Adrenal gland (tissue), 12 donors: ENCODE results near the gene SOAT2. TPM values are rescaled to one million over a fixed set of nuclear protein-coding genes. Genes with fewer than 3 reads are reported as not detected.

Experiments
- DNase-seq, 7 donors: peaks; one replicate each; pipeline ENCODE4 v3.0.0-alpha.2; 2019 to 2020
- H3K27ac ChIP-seq, 5 donors: fragments of 200-600 bp; sonication (generic) in 4 of 5; 1 replicate in 3 of 5; 2 replicates in 2 of 5; pipeline versions ENCODE4 v1.5.1 to v1.8.0; 2016 to 2020; ENCODE audit warnings: mild to moderate bottlenecking in 1 of 5
- H3K27me3 ChIP-seq: fragments of 200-600 bp; 2 replicates; pipeline ENCODE4 v1.8.0; 2021
- H3K36me3 ChIP-seq, 2 donors: fragments of 200-600 bp; replicated peaks in 1 of 2; 1 replicate in 1 of 2; 2 replicates in 1 of 2; pipeline versions ENCODE4 v1.5.1 to v1.8.0; 2018 to 2022
- H3K4me1 ChIP-seq, 2 donors: fragments of 200-600 bp; replicated peaks in 1 of 2; 1 replicate in 1 of 2; 2 replicates in 1 of 2; pipeline versions ENCODE4 v1.5.1 to v1.8.0; 2018 to 2021
- H3K4me3 ChIP-seq, 4 donors: fragments of 200-600 bp; sonication (generic) in 3 of 4; one replicate each; pipeline ENCODE4 v1.5.1; 2016 to 2018
- H3K9me3 ChIP-seq, 3 donors: fragments of 200-600 bp; sonication (generic) in 1 of 3; replicated peaks in 1 of 3; 1 replicate in 2 of 3; 2 replicates in 1 of 3; pipeline versions ENCODE4 v1.5.1 to v1.8.0; 2016 to 2021
- POLR2A ChIP-seq, 2 donors: fragments of 450-650 bp; IDR thresholded peaks; one replicate each; pipeline ENCODE4 v1.6.1; 2017; ENCODE audit warnings: antibody characterized with exemption in 2 of 2, mild to moderate bottlenecking in 2 of 2, moderate library complexity in 1 of 2
- WGBS, 4 donors: extraction: QIAGEN DNeasy Blood & Tissue Kit in 2 of 4; methylation state at CpG; one replicate each; pipeline versions ENCODE4 v1.1.5 to v1.1.7; 2013 to 2017; 5-methylcytosine and 5-hydroxymethylcytosine counted together
- intact Hi-C, 2 donors: fragments of 100-400 bp; cut with DNase I; formaldehyde crosslinking; loops; one replicate each; pipeline versions ENCODE4 v1.14.1 to v1.15.0; 2022 to 2023
- polyA plus RNA-seq, 3 donors: library from polyadenylated mRNA; stranded (reverse); fragments of 200-250 nt in 2 of 3; fragments of 350-450 nt in 1 of 3; fragmentation: Illumina TruSeq in 1 of 3; extraction: RNeasy Lipid Tissue Mini Kit (QIAGEN cat#74804) in 1 of 3; gene quantifications; one replicate each; pipeline ENCODE4 v1.2.3, GENCODE V29; 2013 to 2014
- total RNA-seq, 9 donors: library from RNA; depleted of rRNA in 4 of 9; stranded (reverse); fragments of >200 nt in 4 of 9; fragments of 120-200 nt in 1 of 9; fragmentation: NEBNext Ultra II Directional in 1 of 9; extraction: Animal tissue kit (Norgen Biotek cat#: 25700) in 1 of 9; gene quantifications; one replicate each; pipeline versions ENCODE4 v1.1.0 to v1.2.4, GENCODE V29; 2013 to 2023
- TF ChIP-seq, protein P1 (sequence below), 6 experiments: fragments of 450-650 bp in 4 of 6; fragments of 200-600 bp in 2 of 6; sonication (generic) in 1 of 6; IDR thresholded peaks; 1 replicate in 5 of 6; 2 replicates in 1 of 6; pipeline versions ENCODE4 v1.5.1 to v1.8.0; 2016 to 2021; ENCODE audit warnings: antibody characterized with exemption in 6 of 6, mild to moderate bottlenecking in 2 of 6, moderate library complexity in 1 of 6
- donor health status: healthy with polysubstance abuse.
- donor health status: Bipolar disorder and iron deficiency.
- donor health status: DM: yes; HTN: yes; CAD: no.
- donor health status: DM: no; HTN: no; CAD: no.
- donor health status: DM: no; HTN: no; CAD: no.
- donor health status: DM: yes; HTN: yes; CAD: no.

Gene SOAT2
- total and polyA plus RNA-seq, 12 donors = 0.34 to 0.79 (median 0.48) TPM; not detected in 9

DNA sequence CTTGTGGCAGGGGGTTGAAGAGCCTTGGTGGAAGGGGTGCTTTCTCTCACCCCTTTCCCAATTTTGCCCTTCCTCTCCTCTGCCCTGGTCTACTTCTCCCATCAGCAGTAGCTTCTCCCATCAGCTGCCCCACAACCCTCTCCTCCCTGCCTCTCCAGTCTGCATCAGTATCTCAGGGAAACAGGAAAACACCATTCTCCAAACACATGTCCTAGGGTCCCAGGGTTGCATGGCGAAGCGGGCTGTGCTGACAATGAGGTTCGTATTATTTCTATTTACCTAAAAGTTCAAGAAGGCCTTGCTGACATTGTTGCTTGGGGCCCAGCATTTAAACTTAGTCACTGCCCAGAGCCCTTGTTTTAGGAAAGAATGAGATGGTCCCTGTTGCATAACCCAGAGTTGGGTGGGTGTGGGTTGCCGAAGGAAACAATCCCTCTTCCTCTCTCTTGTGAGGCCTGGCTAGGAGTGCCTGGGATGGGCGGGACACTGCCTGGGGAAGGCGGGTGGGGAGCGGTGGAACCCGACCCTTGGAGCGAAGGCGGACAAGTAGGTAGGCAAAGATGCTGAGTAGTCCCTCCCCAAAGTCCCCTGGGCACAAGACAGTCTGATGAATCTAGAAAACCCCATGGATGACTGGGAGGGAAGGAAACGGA, 7.1 kb upstream of the SOAT2 start:
- TF ChIP-seq POLR2A (IDR thresholded peaks at IDR 0.05) = peak in 1 of 2 donors; percentile 15
- TF ChIP-seq, protein P1, sequence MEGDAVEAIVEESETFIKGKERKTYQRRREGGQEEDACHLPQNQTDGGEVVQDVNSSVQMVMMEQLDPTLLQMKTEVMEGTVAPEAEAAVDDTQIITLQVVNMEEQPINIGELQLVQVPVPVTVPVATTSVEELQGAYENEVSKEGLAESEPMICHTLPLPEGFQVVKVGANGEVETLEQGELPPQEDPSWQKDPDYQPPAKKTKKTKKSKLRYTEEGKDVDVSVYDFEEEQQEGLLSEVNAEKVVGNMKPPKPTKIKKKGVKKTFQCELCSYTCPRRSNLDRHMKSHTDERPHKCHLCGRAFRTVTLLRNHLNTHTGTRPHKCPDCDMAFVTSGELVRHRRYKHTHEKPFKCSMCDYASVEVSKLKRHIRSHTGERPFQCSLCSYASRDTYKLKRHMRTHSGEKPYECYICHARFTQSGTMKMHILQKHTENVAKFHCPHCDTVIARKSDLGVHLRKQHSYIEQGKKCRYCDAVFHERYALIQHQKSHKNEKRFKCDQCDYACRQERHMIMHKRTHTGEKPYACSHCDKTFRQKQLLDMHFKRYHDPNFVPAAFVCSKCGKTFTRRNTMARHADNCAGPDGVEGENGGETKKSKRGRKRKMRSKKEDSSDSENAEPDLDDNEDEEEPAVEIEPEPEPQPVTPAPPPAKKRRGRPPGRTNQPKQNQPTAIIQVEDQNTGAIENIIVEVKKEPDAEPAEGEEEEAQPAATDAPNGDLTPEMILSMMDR (IDR thresholded peaks at IDR 0.05) = no peak
- intact Hi-C loops = no loop called here
- DNase-seq = peak in 5 of 7 donors; percentile 42 to 78 (median 65)
- peaks cover 0 to 33% of the 10 kb centered on the region in 2 donors for H3K4me1 ChIP-seq
- H3K27ac ChIP-seq = peak overlapping the region in 2 of 5 donors; percentile 64 to 93
- H3K36me3 ChIP-seq = no peaks in the 10 kb centered on the region
- WGBS, 4 donors = 59 to 65% (median 64%) methylated on average over 11 of the region's 11 CpGs
- no peak overlapping the region for H3K4me3 ChIP-seq
- H3K27me3 ChIP-seq = no peaks in the 10 kb centered on the region
- H3K9me3 ChIP-seq = no peaks in the 10 kb centered on the region

DNA sequence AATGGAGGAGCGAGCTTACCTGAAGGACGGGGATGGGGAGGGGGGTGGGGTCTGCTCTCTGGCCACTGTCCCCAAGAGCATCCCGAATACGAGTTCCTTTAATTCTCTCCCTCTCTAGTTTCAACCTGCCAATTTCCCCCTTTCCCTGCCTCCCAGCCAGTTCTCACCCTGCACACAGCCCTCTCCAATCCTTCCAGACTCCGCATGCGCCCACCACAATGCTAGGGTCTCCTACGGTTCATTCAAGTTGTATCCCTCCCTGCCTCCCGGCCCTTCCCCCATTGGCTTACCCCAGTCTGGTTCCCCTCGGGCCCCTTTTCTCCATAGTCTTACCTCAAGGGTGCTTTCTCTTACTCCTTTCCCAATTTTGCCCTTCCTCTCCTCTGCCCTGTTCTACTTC, 6.5 kb upstream of the SOAT2 start:
- DNase-seq = peak in 1 of 7 donors; percentile 43
- 33 to 43% (median 41%) methylated on average over 8 to 9 of the region's 9 CpGs for WGBS, 4 donors
- Histone ChIP-seq H3K4me1 (peaks cover 0 to 33% of the 10 kb centered on the region in 2 donors), H3K4me3 (peak overlapping the region in 1 of 4 donors; percentile 64), H3K27ac (peak overlapping the region in 3 of 5 donors; percentile 33 to 93 (median 64)), H3K27me3 (no peaks in the 10 kb centered on the region), H3K9me3 (no peaks in the 10 kb centered on the region), H3K36me3 (no peaks in the 10 kb centered on the region)
- intact Hi-C loops = no loop called here
- TF ChIP-seq POLR2A (IDR thresholded peaks at IDR 0.05) = no peak

DNA sequence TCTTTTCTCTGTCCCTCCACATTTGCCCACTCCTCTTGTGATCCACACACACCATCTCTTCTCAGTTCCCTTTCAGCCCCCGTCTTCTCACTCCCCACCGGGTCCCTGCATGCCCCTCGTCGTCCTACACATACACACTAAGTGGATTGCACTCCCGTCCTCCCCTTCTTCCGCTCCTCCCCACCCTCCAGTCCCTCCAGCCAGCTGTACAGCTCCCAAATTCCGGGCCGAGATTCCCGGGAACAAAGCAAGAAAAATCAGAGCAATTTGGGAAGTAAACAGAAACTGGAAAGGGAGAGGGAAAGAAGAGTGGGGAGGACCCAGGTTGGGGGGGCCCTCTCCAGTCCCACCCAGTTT, 6.1 kb upstream of the SOAT2 start:
- DNase-seq = peak in 1 of 7 donors; percentile 51
- intact Hi-C loops = no loop called here
- H3K4me3 ChIP-seq = peak overlapping the region in 2 of 4 donors; percentile 41 to 64
- no peaks in the 10 kb centered on the region for H3K9me3 ChIP-seq
- no peaks in the 10 kb centered on the region for H3K27me3 ChIP-seq
- TF ChIP-seq, protein P1 (IDR thresholded peaks at IDR 0.05) = no peak
- no peak for TF ChIP-seq POLR2A (IDR thresholded peaks at IDR 0.05)
- no peaks in the 10 kb centered on the region for H3K36me3 ChIP-seq
- peaks cover 0 to 33% of the 10 kb centered on the region in 2 donors for H3K4me1 ChIP-seq
- 1 to 2% (median 2%) methylated on average over 9 of the region's 9 CpGs for WGBS, 4 donors
- H3K27ac ChIP-seq = peak overlapping the region in 4 of 5 donors; percentile 33 to 93 (median 58)

DNA sequence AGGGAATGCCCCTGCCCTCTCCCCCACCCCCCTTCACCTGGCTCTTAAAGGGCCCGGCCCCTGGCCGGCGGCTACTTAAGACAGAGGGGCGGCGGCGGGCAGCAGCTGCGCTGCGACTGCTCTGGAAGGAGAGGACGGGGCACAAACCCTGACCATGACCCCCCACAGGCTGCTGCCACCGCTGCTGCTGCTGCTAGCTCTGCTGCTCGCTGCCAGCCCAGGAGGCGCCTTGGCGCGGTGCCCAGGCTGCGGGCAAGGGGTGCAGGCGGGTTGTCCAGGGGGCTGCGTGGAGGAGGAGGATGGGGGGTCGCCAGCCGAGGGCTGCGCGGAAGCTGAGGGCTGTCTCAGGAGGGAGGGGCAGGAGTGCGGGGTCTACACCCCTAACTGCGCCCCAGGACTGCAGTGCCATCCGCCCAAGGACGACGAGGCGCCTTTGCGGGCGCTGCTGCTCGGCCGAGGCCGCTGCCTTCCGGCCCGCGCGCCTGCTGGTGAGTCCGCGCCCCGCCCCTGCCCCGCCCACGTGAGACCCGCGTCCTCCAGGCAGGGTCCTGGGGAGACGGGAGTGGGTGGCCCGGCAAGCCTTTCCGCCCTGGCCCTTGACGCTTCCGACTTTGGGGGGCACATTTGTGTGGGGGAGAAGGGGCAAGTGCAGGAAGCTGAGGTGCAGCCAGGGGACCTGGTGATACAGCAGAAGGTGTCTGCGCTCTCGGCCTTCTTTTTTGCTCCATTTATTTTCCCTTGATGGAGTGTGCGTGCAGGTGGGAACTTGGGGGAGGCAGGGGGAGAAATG, 5.5 kb upstream of the SOAT2 start, which contains the start of gene IGFBP6:
IGFBP6 (plus strand) TSS at position 104 of the 790 bp plus-strand sequence; CDS start at position 155, 51 bp downstream.
- Histone ChIP-seq H3K9me3 (no peaks in the 10 kb centered on the region), H3K27me3 (no peaks in the 10 kb centered on the region), H3K4me1 (peaks cover 0 to 33% of the 10 kb centered on the region in 2 donors), H3K36me3 (no peaks in the 10 kb centered on the region), H3K4me3 (peak within 1 kb of the TSS in 2 of 4 donors; percentile 41 to 64), H3K27ac (peak within 1 kb of the TSS in 4 of 5 donors; percentile 33 to 93 (median 66))
- TF ChIP-seq POLR2A (IDR thresholded peaks at IDR 0.05) = no peak
- TF ChIP-seq, protein P1 (IDR thresholded peaks at IDR 0.05) = peak in 3 of 6 experiments; percentile 21 to 38 (median 24)
- DNase-seq = peak; percentile 44 to 59 (median 54)
- 3 to 16% (median 6%) methylated on average over 6 to 51 of the region's 51 CpGs for WGBS, 4 donors
- intact Hi-C loops = loop anchor here (2.0 kb wide), 1 partner anchor 31 kb away; no protein-coding TSS in a partner anchor
